IPS DF 4.7 (cell line): Measurements from ENCODE around the gene DACH1.
"Not testable (repeated sequence)": the region's sequence is repeated elsewhere in the genome, so short reads cannot be mapped to it uniquely, and the experiment has no call there.

Source experiments
- DNase-seq: peaks from one replicate; pipeline ENCODE4 v3.0.0-alpha.2; 2013; ENCODE audit warnings: low spot score; ENCODE audit errors: extremely low read depth

The DACH1 gene

DNA sequence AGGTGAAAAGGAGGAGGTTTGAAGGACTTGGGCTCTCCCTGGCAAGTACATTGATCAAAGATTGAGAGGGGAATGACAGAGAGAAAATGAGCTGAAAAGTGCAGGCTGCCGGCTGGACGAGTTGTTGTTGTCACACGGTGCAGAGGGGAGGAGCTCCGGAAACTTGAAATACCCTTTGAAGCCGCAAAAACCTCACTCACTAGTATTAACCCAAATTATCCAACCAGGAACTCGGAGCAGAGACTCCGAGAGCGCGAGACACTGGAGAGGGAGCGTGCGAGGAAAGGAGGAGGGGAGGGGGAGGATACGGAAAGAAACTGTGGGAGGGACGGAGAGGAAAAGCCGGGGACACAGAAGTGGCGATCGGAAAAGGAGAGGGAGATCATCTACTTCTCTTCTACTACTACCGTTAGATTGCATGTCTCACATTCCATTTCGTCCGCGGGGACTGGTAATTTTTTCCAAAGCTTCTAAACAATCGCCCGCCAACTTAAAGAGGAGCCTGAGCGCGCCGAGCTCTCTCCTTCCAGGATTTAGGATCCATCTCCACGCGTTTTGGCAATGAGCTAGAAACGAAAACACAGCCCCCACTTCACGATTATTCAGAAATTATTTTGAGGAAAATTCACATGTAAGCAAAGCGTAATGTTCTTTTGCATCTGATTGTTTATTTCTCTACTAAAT is at the start of gene DACH1:
Gene DACH1, minus strand, starts transcription at position 74 of the 684 bp plus-strand sequence.
- no peak for DNase-seq

- DNase-seq: no peak
Measured at GRCh38 chr13:71913717-71914116, 46.7 kb upstream of the DACH1 start.

- DNase-seq: no peak
Measured at GRCh38 chr13:71912524-71912923, 45.5 kb upstream of the DACH1 start.

DNA sequence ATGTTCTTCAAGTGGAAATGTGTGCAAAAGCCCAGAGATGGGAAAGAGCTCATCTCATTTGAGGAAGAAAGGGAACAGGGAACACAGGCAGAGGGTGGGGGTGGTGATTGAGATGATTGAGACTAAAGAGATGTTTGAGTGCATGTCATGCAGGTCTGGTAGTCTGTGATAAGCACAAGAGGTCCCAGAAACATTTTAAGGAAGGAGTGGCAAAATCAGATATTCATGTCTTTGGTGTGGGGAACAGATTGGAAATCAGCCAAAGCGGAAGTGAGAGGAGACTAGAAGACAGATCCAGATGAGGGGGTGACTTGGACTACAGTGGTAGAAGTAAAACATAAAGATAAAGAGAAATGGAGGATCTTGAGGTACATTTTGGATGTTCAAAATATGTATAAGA is 39.4 kb upstream of the DACH1 start:
- DNase-seq: no peak

GRCh38 chr13:71902676-71903075 is 35.7 kb upstream of the DACH1 start:
- DNase-seq: no peak

- not testable (repeated sequence) for DNase-seq
Measured at GRCh38 chr13:71893506-71893905, 26.5 kb upstream of the DACH1 start.

- DNase-seq: no peak
Measured at GRCh38 chr13:71886880-71887279, 19.9 kb upstream of the DACH1 start.

DNA sequence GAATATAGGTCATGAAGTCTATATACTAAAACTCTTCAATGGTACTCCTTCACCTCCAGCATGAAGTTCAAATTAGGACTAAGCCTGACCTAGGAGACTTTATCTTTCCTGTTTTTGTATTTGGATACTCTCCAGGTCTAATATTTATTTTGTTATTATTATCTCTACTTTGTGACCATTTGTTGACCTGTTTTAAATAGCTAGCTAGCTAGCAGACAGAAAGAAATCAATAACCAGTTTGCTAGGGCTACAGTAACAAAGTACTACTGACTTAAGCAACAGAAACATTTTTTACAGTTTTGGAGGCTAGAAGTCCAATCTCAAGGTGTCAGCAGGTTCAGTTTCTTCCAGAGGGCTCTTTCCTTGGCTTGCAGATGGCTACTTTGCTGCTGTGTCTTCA is 15.1 kb upstream of the DACH1 start:
- no peak for DNase-seq

DNA sequence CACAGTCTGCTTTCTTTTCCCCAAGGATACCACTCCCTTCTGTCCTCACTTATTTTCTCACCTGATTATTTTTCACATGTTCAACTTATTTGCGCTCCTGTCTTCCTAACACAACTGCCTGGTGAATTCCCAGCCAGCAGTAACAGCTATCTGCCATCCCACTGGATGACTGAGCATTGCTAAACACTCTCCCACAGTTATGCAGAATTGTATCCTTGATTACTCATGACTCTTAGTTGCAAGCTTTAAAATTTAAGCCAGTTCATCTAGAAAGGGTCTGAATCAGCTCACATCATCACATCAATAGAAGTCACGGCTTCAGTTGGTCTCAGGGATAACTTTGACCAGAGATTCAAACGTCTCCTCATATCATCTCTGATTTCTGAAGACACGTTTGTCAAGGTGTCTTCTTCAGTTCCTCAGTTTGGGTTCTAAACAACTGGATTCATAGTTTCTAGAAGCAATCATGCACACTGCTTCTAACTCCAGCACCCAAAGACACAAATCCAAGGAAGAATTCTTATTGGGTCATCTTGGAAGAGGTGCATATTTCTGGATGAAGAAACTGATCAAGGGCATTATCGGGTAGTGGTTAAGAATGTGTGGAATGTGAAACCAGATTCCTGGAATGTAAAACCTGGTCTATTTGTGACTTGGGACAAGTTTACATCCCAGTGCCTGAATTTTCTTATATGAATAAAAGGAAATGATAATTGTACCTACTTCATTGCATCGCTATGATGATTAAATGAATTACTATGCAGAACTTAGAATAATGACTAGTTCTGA is 13.9 kb upstream of the DACH1 start:
- DNase-seq: no peak

DNA sequence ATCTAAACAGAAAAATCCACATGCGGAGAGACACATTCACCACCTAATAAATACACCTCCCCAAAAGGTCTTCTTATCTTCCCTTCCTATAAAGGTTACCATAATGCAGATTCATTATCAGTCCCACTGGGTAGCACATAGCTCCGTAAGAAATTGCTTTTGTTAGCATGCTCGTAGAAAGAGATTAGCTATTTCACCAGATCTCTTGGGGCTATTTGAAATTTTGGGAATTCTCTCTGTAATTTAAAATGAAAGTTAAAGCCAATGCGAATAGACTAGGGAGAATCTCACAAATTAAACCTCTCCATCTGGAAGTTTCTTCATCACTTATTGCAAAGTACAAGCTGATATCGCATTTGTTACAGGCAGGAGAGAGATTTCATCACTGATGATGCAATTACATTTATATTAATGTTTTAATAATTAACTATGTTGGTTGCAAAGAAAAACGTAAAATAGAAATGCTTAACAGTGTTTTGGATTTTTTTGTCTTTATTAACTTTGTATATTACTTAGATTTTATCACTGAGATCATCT is 12.9 kb upstream of the DACH1 start:
- DNase-seq: no peak

DNA sequence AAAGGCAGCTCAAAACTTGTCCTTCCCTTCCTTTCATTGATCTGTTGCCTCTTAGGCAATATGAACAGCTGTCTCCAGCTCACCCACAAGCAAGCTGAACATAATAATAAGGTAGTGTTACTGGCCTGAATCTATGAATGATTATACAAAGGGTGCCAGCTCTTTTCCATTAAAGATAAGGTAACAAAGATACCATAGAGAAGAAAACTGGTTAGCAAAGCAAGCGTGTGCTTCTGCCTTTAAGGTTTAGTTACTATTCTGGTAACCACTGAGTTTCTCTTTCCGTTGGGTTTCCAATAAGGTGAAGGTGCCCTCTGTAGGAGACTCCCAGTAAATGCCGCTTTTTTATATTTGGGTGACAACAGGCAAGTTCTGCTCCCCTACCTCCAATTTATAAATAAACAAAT is 12.1 kb upstream of the DACH1 start:
- no peak for DNase-seq

- no peak for DNase-seq
Measured at GRCh38 chr13:71877256-71877653, 10.3 kb upstream of the DACH1 start.

DNA sequence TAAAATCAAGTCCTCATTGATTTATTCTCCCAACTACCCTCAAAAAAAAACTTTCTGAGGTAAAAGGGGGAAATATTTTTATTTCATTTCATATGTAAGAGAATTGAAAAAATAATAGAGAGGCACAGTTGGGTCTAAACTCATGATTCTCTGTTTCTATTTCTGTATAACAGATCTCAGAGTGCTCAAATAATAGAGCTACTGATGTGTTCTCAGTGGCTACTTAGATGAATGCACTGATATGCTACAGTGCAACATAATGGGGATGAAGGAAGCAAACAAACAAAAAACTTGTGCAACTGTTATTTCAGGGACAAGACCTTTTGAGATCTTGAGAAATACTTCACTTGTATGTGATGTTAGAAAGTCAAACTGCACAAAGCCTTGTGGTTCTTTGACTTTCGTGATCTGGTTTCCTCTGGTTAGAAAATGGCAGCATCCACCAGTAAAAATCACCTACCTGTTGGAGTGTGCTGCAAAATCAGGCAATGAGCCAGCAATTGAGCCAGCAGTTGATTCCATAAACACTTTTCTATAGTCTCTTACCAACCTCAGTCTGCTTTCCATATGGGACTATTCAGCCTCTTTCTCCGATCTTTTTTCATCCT is 9.7 kb upstream of the DACH1 start:
- DNase-seq: no peak

DNA sequence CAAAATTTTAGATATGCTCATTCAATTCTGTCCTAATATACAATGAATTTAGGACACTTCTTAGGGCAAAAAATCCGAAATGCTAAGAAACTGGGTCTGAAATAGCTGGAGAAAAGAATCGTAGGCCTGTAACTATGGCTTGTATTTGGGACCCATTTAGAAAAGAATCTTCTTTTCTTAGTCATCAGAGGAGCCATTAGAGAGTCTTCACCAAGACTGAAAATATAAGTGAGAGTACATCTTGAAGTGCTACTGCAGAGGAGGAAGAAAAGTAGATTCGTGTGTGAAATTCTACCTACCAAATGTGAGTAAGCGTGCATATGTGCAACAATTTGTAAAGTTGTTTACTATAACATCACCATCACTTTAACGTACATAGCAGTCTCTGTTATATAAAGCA is 8.8 kb upstream of the DACH1 start:
- no peak for DNase-seq

- no peak for DNase-seq
Measured at GRCh38 chr13:71874458-71874857, 7.5 kb upstream of the DACH1 start.

- no peak for DNase-seq
Measured at GRCh38 chr13:71873418-71874247, 6.6 kb upstream of the DACH1 start.

GRCh38 chr13:71871844-71872243 is 4.8 kb upstream of the DACH1 start:
- DNase-seq: no peak

DNA sequence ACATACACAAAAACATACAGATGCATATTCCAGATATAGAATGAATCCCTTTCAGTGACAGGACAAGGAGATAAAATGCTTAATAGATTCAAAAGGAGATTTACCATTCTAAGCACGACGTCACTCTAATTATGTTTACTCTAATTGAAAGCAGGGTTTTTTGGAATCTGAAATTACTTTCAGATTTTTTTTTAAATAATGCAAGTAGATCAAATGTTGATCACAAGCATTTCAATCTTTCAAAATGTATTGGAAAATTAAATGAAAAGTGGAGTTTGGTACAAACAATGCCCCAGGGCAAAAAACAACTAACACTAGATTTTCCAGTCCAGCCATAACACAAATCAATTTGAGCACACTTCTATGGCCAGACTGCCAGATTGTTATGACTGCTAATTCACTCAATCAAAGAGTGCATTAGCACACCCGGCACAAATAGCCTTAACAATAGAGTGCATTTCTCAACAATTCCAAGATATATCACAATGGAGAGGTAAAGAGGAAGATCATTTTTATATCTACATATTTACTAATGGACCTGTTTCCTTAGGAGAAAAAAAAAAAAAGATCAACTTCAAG is 4.3 kb upstream of the DACH1 start:
- no peak for DNase-seq

DNA sequence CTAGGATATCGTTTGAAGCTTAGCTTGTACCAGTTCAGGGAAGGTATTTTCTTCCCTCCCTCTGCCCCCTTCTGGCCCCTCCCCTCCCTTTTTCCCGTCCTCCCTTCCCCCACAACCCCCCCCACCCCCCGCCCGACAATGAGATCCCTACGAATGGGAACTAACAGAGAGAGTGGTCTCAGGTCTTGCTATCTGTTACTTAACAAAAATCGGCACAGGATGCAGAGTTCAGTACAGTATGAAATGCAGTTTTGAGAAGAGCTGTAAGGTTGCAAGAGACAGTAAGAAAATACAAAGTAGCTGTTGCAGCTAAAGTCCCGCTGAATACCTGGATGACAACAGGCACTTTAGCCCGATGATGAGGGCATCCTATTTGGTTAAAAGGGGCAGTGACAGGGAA is 3.1 kb upstream of the DACH1 start:
- DNase-seq: no peak

- no peak for DNase-seq
Measured at GRCh38 chr13:71869274-71869673, 2.3 kb upstream of the DACH1 start.
